Measurements from ENCODE around the gene ALPL.

GRCh38 chr1:21575351-21575942, 66.2 kb downstream of the ALPL start:
- TF ChIP-seq POLR2A (IDR thresholded peaks at IDR 0.05) (no peak), CTCF (IDR thresholded peaks at IDR 0.05) (no peak)

Measured in breast epithelium (tissue), 3 donors.